HCEC 1CT (cell line): ENCODE measurements around the gene CENATAC.
A peak's percentile ranks its signal among the peaks of the same experiment; 100 is the strongest.
"Not testable (repeated sequence)": the region's sequence is repeated elsewhere in the genome, so short reads cannot be mapped to it uniquely, and the experiment has no call there.

Experiments
- DNase-seq: peaks from one replicate; pipeline ENCODE4 v3.0.0-alpha.2; 2017

Gene CENATAC

DNA sequence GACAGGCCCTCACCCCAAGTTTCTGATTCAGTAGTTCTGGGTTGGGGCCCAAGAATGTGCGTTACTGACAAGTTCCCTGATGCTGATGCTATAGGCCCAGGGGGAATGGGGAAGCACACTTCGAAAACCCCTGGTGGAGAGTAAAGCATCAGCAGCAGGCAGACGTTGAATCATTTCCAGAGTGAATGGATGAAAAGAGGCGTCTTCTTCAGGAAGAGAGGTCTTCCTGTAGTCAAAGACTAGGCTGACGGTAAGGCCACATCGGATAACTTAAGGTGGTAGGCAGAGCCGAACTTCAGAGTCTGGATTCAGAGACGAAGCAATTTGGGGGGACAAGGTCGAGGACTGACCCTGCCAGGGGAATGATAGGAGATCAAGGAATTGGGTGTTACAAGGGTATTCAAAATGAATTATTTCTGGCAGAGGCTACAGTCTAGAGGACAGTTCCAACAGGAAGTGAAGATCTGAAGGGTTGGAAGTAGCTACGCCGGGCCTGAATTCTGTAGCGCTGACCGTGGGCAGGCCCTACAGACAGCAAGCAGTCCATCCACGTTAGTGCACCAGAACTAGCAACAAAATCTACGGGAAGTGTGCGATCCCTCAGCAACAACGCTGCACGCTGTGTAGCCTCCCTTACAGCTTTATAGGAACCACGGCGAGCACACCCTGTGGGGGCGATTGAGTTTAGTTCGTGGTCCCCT, 862 bp upstream of the CENATAC start:
- DNase-seq: peak; percentile 9

DNA sequence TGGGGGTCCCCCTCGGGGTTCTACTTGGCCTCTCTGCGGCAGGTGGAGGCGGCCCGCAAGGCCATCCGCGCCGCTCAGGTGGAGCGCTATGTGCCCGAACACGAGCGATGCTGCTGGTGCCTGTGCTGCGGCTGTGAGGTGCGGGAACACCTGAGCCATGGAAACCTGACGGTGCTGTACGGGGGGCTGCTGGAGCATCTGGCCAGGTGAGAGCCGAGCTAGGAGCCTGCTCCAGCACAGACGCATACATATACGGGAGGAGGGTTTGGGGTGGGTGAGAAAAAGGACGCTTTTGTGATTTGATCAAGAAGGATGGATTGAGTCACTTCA, 415 bp downstream of the CENATAC start:
- no peak for DNase-seq

DNA sequence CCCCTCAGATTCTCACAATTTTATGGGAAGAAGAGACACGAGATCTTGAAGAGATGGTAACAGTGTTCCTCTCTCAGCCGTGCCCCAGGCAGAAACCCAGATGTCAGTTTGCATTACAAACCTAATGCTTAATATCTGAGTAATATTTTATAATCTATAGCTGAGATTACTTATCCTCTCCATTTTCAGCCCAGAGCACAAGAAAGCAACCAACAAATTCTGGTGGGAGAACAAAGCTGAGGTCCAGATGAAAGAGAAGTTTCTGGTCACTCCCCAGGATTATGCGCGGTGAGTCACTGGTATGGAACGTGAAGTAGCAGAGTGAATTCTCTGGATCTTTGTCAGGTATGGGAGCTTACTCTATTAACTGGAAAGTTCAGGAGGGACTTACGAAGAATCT, 884 bp downstream of the CENATAC start:
- peak; percentile 73 for DNase-seq

DNA sequence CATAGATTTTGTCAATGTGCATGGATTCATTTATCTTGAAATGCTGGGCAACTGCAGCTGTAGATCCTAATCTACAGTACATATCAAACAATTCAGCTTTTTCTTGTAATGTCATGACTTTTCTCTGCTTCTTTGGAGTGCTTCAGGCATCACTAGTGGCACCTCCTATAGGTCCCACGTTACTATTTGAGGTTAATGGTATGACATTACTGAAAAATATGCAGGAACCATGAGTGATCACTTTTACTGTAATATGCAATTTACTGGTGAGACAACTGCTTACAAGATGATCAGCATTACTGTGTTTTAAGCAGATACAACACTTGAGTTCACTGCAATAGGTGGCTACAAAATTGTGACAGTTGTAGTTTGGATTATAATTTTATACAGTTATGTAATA, 3.0 kb downstream of the CENATAC start:
- peak; percentile 40 for DNase-seq

DNA sequence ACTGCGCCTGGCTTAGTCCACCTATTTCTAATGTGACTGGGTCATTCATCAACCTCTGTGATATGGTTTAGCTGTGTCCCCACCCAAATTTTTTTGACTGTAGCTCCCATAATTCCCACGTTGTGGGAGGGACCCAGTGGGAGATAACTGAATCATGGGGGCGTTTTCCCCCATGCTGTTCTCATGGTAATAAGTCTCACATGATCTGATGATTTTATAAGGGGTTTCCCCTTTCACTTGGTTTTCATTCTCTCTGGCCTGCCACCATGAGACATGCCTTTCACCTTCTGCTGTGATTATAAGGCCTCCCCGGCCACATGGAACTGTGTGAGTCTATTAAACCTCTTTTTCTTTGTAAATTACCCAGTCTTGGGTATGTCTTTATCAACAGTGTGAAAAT, 8.7 kb downstream of the CENATAC start:
- DNase-seq: no peak

DNA sequence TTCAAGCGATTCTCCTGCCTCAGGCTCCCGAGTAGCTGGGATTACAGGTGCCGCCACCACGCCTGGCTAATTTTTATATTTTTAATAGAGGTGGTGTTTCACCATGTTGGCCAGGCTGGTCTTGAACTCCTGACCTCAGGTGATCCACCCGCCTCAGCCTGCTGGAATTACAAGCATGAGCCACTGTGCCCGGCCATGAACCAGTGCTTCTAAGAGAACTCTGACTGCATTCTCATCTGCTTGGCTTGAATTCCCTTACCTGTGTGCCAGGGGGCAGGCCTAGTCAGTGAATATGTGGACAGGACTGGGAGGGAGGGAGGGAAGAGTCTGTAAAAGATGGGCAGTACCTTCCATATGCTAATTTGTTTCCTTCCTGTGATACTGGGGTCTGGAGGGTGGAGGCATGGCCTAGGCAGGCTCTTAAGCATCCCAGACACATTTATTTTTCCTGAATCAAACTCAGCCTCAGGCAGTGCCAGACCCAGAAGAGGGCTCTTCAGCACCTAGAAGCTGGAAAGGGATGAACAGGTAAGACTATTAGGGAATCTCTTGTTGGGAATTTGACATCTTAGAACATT, 13.6 kb downstream of the CENATAC start:
- no peak for DNase-seq

DNA sequence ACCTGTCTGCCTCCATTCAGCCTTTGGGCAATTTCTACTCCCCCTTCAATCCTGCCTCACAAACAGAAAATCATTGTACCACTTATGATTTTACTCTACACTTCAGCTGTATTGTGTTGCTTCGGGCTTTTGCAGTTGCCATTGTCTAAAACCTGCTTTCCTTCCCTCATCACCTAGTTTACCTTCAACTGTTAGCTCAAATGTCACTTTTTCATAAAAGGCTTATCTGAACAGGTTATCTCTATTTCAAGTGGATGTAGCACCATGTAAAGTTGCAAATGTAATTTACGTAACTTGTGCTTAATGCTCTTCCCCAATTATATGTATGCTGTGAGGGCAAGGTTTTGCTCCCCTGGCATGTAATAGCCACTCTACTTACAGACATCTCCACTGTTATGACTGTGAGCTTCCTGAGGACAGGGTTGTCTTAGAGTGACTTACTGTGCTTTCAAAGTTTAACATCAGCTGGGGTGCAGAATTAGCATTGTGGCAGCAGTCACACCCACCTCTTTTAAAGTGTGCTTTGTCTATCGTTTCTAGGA, 14.8 kb downstream of the CENATAC start:
- DNase-seq: no peak

DNA sequence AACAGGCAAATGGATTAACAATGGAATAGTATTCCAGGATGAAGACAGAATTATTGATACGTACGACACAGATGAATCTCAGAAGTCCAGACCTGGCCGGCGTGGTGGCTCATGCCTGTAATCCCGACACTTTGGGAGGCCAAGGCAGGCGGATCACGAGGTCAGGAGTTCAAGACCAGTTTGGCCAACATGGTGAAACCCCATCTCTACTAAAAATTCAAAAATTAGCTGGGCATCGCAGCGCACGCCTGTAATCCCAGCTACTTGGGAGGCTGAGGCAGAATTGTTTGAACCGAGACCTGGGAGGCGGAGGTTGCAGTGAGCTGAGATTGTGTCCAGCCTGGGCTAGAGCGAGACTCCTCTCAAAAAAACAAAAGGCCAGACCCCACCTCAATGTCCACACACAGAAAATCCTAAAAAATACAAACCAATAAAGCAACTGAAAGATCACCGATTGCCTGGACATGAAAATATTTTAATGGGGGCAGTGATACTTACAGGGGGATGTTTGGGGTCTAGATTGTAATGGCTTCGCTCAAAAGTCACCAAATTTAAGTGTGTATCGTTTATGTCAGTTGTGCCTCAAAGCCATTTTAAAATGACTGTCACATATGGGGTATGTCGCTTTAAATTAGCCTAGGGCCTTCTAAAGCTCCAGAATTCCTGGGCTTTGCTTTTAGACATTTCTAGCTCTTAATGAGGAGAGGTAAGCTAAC, 16.4 kb downstream of the CENATAC start:
- no peak for DNase-seq

DNA sequence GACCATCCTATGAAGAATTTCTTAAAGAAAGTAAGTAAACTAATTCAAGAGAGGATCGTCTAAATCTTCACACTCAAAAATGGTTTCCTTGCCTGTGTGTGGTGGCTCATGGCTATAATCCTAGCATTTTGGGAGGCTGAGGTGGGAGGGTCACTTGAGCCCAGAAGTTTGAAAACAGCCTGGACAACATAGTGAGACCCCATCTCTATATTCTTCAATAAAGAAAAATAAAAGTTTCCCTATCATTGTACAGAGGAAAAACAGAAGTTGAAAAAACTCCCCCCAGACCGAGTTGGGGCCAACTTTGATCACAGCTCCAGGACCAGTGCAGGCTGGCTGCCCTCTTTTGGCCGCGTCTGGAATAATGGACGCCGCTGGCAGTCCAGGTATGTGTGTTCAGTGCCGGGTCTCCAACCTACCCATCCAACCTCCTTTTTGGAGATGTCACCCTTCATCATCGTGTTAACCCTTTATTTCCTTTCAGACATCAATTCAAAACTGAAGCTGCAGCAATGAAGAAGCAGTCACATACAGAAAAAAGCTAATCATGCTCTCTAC, 17.2 kb downstream of the CENATAC start:
- DNase-seq: no peak

DNA sequence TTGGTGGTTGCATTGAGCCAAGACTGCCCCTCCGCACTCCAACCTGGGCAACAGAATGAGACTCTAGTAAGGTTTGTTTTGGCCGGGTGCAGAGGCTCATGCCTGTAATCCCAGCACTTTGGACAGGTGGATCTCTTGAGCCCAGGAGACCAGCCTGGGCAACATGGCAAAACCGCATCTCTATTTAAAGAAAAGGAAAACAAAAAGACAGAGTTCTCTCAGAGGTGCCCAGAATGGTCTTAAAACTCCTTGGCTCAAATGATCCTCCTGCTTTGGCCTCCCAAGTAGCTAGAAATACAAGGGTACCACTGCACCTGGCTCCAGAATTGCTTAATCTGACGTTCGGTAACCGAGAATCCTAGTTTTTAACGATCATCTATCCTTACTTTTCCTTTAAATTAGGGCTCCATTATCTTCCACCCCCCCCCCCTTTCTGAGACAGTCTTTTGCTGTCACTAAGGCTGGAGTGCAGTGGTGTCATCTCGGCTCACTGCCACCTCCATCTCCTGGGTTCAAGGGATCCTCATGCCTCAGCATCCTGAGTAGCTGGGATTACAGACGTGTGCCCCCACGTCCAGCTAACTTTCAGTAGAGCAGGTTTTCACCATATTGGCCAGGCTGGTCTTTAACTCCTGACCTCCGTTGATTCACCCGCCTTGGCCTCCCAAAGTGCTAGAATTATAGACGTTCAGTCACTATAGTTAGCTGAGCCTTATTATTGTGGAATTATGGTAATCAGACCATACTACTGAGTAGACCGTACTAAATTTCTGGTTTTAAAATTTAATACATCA, 18.5 kb downstream of the CENATAC start:
- DNase-seq: no peak

DNA sequence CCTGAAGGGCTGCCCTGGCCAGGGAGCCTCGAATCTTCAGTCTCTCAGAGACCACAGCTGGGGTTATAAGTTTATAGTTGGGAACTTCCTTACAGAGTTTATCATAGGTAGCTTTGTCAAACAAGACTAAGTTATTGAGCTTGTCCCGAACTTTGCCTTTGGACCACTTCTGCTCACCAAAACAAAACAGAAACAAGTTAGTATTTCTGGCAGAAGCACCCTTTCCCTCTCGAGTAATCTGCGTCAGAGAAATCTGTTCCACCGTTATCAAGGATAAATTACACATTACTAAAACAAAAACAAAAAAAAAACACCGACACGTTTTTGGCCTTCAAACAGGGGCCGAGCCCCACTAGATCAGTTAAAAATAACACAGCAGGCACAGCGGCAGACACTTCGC, 19.4 kb downstream of the CENATAC start:
- DNase-seq: not testable (repeated sequence)

DNA sequence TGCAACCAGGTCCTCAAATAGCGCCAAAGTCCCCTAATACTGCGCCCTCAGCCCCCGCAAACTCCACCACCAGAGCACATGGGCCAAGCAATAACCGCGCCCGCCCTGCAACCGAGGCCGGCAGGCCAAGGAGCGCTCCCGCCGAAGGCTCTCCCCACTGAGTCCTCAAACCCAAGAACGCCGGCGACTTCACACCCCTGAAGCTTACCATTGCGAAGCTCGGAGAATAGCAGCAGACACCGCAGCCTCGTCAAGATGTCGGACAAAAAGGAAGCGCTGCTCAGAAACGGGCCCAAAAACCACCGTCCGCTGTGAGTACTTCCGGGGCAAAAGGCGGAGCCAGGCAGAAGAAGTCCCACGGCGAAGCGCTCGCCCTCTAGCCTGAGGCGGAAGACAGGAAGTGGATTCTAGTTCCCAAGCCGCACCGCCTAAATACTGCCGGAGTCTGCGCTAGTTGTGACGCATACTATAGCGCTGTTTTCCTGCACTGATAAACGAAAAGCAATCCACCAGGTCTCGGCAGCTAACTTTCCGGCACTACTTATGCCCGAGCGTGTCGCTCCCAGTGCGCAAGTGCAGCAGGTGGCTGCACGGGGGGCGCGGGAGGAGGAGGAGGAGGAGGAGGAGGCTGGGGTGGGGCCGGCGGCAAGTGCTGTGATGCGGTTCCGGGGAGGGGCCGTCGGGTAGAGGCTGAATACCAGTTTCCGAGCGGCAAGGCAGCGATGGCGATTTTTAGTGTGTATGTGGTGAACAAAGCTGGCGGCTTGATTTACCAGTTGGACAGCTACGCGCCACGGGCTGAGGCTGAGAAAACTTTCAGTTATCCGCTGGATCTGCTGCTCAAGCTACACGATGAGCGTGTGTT, 20.4 kb downstream of the CENATAC start, which contains the start of the genes RPS25 and TRAPPC4:
Gene RPS25, minus strand, starts transcription at position 270 of the 865 bp plus-strand sequence. Its CDS starts 59 bp downstream, at position 211.
Gene TRAPPC4, plus strand, starts transcription at position 693 of the 865 bp plus-strand sequence. Its CDS starts 30 bp downstream, at position 723.
- peak; percentile 98 for DNase-seq

DNA sequence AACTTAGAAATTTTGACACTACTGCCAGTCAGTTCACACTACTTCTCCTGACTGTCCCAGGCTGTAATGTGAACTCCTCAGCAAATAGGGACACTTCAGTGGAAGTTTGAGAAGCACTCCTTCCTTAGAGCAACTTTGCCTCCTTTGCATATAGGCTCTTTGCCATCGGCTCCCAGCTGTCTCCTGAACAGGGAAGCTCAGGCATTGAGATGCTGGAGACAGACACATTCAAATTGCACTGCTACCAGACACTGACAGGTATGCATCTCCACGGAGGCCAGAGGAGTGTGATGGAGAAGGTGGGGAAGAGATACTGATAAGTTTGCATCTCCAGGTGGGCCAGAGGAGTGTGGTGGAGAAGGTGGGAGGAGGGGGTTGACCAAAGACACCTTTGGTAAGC, 22.1 kb downstream of the CENATAC start:
- DNase-seq: no peak

DNA sequence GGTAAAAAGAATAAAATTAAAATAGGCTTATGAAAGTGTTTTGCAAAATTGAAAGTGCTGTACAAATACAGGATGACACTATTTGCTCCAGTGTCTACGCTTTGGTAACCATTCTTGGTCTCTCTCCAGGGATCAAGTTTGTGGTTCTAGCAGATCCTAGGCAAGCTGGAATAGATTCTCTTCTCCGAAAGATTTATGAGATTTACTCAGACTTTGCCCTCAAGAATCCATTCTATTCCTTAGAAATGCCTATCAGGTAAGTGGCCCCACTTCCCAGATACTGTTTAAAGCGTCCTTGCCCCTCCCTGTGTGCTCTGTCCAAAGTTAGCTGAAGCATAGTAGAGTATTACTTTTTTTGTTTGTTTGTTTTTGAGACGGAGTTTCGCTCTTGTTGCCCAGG, 23.7 kb downstream of the CENATAC start:
- no peak for DNase-seq

DNA sequence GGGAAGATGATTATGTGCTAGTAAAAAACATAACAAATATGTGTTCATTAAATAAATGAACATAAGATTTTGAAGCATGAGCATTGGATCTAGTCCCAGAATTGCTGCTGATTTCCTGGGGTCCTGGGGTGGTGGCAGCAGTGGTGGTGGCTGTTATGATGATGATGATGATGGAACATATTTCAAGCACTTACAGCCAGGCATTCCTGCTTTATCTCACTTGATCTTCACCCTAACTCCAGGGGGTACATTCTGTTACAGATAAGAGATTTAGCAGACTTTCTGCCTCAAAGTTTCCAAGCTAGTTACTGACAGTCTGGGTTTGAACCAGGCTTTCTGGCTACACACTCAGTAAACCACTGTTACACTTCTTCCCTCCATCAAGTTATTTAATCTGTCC, 25.8 kb downstream of the CENATAC start:
- DNase-seq: no peak

DNA sequence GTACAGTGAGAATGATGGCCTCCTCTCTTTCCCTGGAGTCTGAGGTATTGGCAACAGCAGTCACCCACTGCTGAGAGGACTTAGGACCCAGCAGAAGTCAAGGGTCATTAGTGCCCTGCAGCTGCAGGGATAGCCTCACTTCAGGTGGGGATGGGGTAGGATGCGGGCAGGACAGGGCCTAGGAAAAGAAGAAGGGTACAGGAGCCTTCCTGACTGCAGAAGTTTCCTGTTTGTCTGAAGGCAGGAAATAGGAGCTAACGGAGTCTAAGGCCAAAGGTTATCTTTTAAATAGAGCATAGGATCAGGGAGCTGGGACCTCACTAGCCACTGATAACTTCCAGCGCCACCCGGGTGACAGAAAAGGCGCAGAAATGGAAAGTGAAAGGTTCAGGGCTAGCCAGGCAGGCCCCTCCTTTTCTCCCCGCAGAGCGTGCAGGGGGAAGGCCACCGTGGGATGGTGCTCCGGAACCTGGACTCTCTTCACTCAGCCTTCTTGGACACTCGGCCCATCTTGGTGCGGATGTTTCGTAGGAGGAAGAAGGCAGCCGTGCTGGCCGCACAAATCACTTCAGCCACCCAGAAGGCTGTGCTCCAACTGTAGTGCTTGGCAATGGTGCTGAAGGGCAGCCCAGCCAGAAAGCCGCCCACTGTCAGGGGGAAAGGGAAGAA, 26.6 kb downstream of the CENATAC start:
- no peak for DNase-seq

DNA sequence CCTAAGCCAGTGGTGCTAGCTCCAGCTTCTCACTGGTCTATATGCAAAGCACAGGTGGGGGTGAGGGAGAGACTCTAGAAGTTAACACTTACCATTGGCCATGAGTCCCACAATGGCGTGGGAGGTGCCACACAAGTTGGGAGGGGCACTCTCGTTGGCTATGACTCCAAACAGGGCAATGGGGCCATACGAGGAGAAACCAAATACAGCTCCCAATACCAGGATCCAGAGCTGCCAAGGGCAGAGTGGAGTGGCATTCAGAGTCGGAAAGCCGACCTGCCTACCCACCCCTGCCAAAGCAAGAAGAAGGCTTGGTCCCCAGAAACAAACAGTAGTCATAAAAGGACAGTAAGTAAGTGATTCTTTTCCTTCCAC, 27.1 kb downstream of the CENATAC start:
- DNase-seq: no peak

DNA sequence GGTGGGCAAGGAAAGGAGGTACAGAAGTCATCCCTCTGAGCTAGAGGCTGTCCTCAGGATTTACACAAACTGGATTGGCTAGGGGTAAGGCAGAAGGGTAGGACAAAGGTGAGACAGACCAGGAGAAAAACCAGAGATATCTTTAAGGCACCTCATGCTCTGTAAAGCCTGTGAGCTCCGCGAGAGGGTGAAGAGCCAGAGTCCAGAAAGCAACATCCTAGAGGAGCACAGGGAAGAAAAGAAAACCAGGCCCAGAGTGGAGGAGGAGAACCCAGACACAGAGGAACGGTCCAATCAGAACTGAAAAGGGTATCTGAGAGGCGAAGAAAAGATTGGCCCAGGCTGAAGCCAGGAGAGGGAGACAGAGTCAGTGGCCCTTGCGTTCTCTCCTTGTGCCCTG, 27.6 kb downstream of the CENATAC start:
- DNase-seq: no peak

DNA sequence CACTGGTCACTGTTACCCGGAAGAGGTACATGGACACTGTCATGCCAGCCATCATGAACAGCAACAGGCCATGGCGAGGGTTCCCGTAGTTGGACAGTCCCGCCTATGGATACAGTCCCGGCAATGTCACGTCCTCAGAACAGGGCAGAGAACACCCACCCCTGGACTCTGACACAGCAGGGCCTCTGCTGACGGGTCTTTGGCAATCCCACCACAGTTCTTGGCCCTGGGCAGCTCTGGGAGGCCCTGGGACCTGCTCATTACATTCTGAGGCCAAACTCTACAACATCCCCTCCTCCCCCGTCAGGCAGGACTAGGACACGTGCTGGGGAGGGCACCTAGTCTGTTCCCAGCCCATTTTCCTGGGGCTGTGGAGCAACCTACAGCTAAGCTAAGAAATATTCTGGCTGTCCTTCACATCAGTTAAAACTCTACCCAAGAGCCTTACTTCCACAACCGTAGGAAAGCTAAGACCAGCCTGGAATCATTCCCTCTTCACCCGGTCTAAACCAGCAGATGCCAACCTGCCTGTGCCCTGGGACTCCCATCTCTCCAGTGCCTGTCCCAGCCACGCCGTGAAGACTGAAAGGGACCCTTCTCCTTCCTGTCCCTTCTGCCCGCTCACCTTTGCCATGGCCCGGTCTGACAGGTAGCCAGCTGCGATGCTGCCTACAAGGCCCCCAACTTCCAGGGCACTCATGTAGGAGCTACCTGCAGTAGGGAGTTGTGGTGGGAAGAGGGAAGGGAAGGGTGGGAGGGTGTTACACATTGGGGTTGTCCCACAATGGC, 28.2 kb downstream of the CENATAC start:
- no peak for DNase-seq

DNA sequence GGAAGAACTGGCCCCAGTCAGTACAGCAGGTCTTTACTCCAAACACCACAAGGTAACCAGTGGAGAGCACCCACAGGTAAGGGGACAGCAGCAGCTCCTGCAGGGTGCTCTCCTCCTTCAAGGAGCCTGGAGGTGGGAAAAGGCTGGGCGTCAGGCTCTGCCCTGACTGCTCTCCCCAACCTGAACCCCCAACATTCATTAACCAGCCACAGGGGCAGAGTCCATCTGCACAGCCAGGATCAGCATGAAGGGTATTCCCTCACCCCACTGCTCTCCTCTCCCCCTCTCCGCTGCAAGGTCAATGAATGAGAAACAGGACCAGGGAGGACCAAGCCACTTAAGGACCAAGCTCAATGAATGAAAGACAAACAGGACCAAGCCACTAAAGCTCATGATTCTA, 29.0 kb downstream of the CENATAC start:
- DNase-seq: no peak
